Muscle of leg (tissue), 11 donors: Measurements from ENCODE around the gene COL13A1. TPM values are rescaled to one million over a fixed set of nuclear protein-coding genes. Genes with fewer than 3 reads are reported as not detected.

ENCODE experiments used
- DNase-seq: peaks from one replicate; pipeline ENCODE4 v3.0.0; 2013
- H3K27ac ChIP-seq: one replicate; pipeline ENCODE4 v1.5.1; 2013; ENCODE audit warnings: mild to moderate bottlenecking, low read length, control low read depth
- H3K27me3 ChIP-seq: one replicate; pipeline ENCODE4 v1.6.1; 2013; ENCODE audit warnings: low read length; ENCODE audit not compliant: control insufficient read depth, insufficient read depth
- H3K36me3 ChIP-seq: one replicate; pipeline ENCODE4 v1.6.1; 2013; ENCODE audit warnings: low read length; ENCODE audit not compliant: control insufficient read depth, insufficient read depth
- H3K4me1 ChIP-seq: one replicate; pipeline ENCODE4 v1.6.1; 2013; ENCODE audit warnings: low read length; ENCODE audit not compliant: control insufficient read depth, insufficient read depth
- H3K4me3 ChIP-seq: one replicate; pipeline ENCODE4 v1.5.1; 2013; ENCODE audit warnings: low read length, control low read depth
- H3K9me3 ChIP-seq: replicated peaks from 2 replicates; pipeline ENCODE4 v1.6.1; 2013; ENCODE audit warnings: low read depth, low read length; ENCODE audit not compliant: control insufficient read depth
- WGBS: methylation state at CpG from one replicate; pipeline ENCODE4 v1.1.5; 2013; ENCODE audit warnings: missing lambda C conversion rate; ENCODE audit not compliant: insufficient coverage; 5-methylcytosine and 5-hydroxymethylcytosine counted together
- polyA plus RNA-seq, 8 donors: library from polyadenylated mRNA; unstranded; fragments of 120-200 nt; gene quantifications; one replicate each; pipeline versions ENCODE4 v1.2.1 to v1.2.3, GENCODE V29; 2013; ENCODE audit warnings: inconsistent platforms in 1 of 8, low replicate concordance in 1 of 8; ENCODE audit not compliant: insufficient read length in 8 of 8, insufficient read depth in 1 of 8
- total RNA-seq: library from RNA; stranded (reverse); fragments of 120-200 nt; gene quantifications from one replicate; pipeline ENCODE4 v1.2.4, GENCODE V29; 2013

Gene COL13A1
- total and polyA plus RNA-seq, 9 donors, result 4.8 to 26.7 (median 11.6) TPM

GRCh38 chr10:69908124-69908523 is 106.4 kb downstream of the COL13A1 start:
- no peaks in the 10 kb centered on the region for H3K36me3 ChIP-seq
- peaks cover 6% of the 10 kb centered on the region for H3K27me3 ChIP-seq
- no peak overlapping the region for H3K4me3 ChIP-seq
- peaks cover 21% of the 10 kb centered on the region for H3K4me1 ChIP-seq
- DNase-seq, result no peak
- 31% methylated on average over 4 of the region's 6 CpGs for WGBS
- no peaks in the 10 kb centered on the region for H3K9me3 ChIP-seq
- H3K27ac ChIP-seq, result no peak overlapping the region

- DNase-seq, result peak; percentile 26
- Histone ChIP-seq H3K4me3 (no peak overlapping the region), H3K4me1 (peaks cover 36% of the 10 kb centered on the region), H3K9me3 (no peaks in the 10 kb centered on the region), H3K27me3 (peaks cover 10% of the 10 kb centered on the region), H3K36me3 (no peaks in the 10 kb centered on the region), H3K27ac (no peak overlapping the region)
- WGBS, result 100% methylated on average over 1 of the region's 5 CpGs
These were observed 108.9 kb downstream of the COL13A1 start for GRCh38 chr10:69910561-69910960.

DNA sequence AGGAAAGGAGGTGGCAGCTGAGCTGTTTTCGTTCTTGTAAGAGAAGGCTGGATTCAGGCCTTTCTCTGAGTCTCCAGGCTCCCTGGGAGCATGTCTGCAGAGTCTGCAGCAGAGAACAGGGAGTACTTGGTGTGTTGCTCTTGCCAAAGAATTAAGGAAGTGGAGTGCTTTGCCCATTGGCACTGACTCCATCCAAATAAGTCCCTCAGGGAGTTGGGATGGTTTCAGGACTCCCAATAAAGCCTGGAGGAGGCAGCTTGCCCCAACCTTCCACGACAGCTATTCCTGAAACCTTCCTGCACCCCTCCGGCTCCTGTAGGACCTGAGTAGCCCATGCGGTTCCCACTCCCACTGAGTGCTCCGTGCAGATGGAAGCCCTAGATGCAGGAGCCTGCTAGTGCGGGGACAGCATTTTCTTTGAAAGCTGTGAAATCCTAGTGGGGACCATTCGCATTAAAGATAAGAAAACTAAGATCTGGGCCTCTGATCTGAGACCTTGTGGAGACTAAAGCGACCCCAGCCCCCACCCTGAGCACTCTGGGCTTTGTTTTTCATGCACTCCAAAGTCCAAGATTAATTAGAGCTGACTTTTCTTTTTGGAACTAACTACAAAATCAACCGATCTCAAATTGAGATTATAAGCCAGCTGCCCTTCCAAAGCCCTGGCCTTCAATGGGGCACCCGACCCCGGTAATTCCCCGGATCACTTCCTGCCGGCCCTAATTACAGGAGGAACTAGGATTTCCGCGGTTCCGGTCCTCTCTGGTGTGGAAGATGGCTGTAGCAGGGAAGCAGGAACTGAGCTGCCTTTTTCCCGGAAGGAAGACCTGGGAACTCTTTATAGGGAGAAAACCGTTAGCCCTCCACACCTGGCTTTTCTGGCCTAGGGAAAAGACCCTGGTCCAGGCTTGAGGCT is 110.2 kb downstream of the COL13A1 start:
- Histone ChIP-seq H3K27me3 (peaks cover 10% of the 10 kb centered on the region), H3K9me3 (no peaks in the 10 kb centered on the region), H3K27ac (no peak overlapping the region), H3K36me3 (no peaks in the 10 kb centered on the region), H3K4me3 (no peak overlapping the region), H3K4me1 (peaks cover 45% of the 10 kb centered on the region)
- DNase-seq, result peak; percentile 33
- WGBS, result 67% methylated on average over 7 of the region's 18 CpGs

GRCh38 chr10:69912589-69912988 is 110.9 kb downstream of the COL13A1 start:
- Histone ChIP-seq H3K4me3 (no peak overlapping the region), H3K4me1 (peaks cover 45% of the 10 kb centered on the region), H3K9me3 (no peaks in the 10 kb centered on the region), H3K27me3 (peaks cover 12% of the 10 kb centered on the region), H3K27ac (no peak overlapping the region), H3K36me3 (no peaks in the 10 kb centered on the region)
- no peak for DNase-seq
- WGBS, result 35% methylated on average over 3 of the region's 4 CpGs

GRCh38 chr10:69913606-69914382 is 112.1 kb downstream of the COL13A1 start:
- DNase-seq, result no peak
- WGBS, result 58% methylated on average over 6 of the region's 13 CpGs
- H3K9me3 ChIP-seq, result no peaks in the 10 kb centered on the region
- H3K36me3 ChIP-seq, result no peaks in the 10 kb centered on the region
- H3K4me1 ChIP-seq, result peaks cover 45% of the 10 kb centered on the region
- H3K27me3 ChIP-seq, result peaks cover 12% of the 10 kb centered on the region
- H3K4me3 ChIP-seq, result no peak overlapping the region
- no peak overlapping the region for H3K27ac ChIP-seq

GRCh38 chr10:69914398-69915214 is 112.9 kb downstream of the COL13A1 start:
- Histone ChIP-seq H3K4me1 (peaks cover 45% of the 10 kb centered on the region), H3K9me3 (no peaks in the 10 kb centered on the region), H3K36me3 (no peaks in the 10 kb centered on the region), H3K27ac (no peak overlapping the region), H3K4me3 (no peak overlapping the region), H3K27me3 (peaks cover 14% of the 10 kb centered on the region)
- WGBS, result 17% methylated on average over 8 of the region's 13 CpGs
- DNase-seq, result peak; percentile 79

DNA sequence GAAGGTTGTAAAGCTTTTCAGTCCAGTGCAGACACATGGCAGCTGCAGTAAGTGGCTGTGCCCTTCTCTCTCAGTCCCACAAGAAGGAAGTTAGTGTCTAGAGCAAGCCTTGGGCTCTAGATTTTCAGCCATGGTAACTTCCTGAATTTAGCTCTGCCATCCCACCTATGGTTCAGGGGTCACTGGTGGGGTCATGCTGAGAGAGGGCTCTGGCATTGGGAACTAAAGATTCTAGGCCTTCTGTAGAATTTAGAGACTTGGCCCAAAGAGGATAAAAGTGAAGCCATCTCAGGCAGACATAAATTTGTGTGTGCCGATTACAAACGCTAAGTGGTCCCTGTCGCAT is 113.5 kb downstream of the COL13A1 start:
- Histone ChIP-seq H3K27me3 (peaks cover 16% of the 10 kb centered on the region), H3K27ac (no peak overlapping the region), H3K36me3 (no peaks in the 10 kb centered on the region), H3K4me3 (no peak overlapping the region), H3K9me3 (no peaks in the 10 kb centered on the region), H3K4me1 (peaks cover 45% of the 10 kb centered on the region)
- WGBS, result no CpG with 5 or more reads among the region's 3 CpGs
- DNase-seq, result no peak

GRCh38 chr10:69916118-69916517 is 114.4 kb downstream of the COL13A1 start:
- H3K27me3 ChIP-seq, result peaks cover 13% of the 10 kb centered on the region
- peaks cover 45% of the 10 kb centered on the region for H3K4me1 ChIP-seq
- peak; percentile 72 for DNase-seq
- H3K36me3 ChIP-seq, result no peaks in the 10 kb centered on the region
- WGBS, result 85% methylated on average over 3 of the region's 6 CpGs
- H3K9me3 ChIP-seq, result no peaks in the 10 kb centered on the region
- no peak overlapping the region for H3K4me3 ChIP-seq
- no peak overlapping the region for H3K27ac ChIP-seq

DNA sequence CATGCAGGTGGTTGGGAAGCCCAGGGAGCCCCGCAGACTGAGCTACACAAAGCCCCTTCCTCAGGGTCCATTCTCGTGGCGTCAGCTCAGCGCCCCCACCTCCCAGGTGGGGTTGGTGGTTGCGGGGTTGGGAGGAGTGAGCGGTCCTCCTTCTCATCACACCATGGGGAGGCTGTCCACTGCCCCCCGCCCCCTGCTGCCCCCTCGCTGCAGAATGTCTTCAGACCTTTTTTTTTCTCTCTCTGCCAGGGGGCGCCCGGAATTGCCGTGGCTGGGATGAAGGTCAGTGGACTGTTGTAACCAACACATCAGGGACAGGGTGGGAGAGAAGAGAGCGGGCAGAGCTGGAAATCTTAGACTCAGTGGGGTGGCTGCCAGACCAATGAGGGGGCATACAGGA is 116.3 kb downstream of the COL13A1 start:
- H3K27ac ChIP-seq, result no peak overlapping the region
- WGBS, result 40% methylated on average over 1 of the region's 12 CpGs
- peaks cover 28% of the 10 kb centered on the region for H3K4me1 ChIP-seq
- no peak for DNase-seq
- H3K27me3 ChIP-seq, result peaks cover 13% of the 10 kb centered on the region
- H3K9me3 ChIP-seq, result no peaks in the 10 kb centered on the region
- H3K36me3 ChIP-seq, result no peaks in the 10 kb centered on the region
- no peak overlapping the region for H3K4me3 ChIP-seq

DNA sequence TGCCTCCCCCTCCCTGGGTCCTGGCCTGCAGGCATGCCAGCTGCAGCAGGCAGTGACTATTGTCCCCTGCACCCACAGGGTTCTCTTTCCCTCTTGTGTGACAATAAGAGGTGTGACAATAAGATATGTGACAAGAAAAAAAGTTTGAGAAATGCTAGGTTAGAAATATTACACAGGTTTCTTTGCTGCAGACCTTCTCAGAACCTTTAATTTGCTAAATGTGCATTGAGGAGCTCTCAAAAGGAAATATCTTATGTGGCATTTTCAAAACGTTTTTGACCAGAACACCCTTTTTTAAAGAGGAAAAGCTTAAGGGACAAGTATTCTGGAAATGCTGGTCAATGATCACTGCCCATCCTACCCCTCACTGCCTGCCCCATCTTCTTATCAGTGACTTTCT is 117.5 kb downstream of the COL13A1 start:
- Histone ChIP-seq H3K4me3 (no peak overlapping the region), H3K9me3 (no peaks in the 10 kb centered on the region), H3K27me3 (peaks cover 11% of the 10 kb centered on the region), H3K4me1 (peaks cover 21% of the 10 kb centered on the region), H3K36me3 (no peaks in the 10 kb centered on the region), H3K27ac (no peak overlapping the region)
- DNase-seq, result no peak
- no CpG with 5 or more reads among the region's 1 CpG for WGBS
